GM18870 (cell line): Measurements from ENCODE around the gene MFAP2.
"Not testable (repeated sequence)": the region's sequence is repeated elsewhere in the genome, so short reads cannot be mapped to it uniquely, and the experiment has no call there.

Experiments
- ATAC-seq: cut with Tn5 transposase; IDR thresholded peaks from one replicate; pipeline ENCODE4 v1.9.1; 2021; ENCODE audit warnings: moderate library complexity; ENCODE audit not compliant: unreplicated experiment

Gene MFAP2

GRCh38 chr1:16965486-16966067 is 14.8 kb downstream of the MFAP2 start:
- ATAC-seq, result no peak

- ATAC-seq, result not testable (repeated sequence)
Observed at GRCh38 chr1:16964169-16964568, 16.3 kb downstream of the MFAP2 start.

DNA sequence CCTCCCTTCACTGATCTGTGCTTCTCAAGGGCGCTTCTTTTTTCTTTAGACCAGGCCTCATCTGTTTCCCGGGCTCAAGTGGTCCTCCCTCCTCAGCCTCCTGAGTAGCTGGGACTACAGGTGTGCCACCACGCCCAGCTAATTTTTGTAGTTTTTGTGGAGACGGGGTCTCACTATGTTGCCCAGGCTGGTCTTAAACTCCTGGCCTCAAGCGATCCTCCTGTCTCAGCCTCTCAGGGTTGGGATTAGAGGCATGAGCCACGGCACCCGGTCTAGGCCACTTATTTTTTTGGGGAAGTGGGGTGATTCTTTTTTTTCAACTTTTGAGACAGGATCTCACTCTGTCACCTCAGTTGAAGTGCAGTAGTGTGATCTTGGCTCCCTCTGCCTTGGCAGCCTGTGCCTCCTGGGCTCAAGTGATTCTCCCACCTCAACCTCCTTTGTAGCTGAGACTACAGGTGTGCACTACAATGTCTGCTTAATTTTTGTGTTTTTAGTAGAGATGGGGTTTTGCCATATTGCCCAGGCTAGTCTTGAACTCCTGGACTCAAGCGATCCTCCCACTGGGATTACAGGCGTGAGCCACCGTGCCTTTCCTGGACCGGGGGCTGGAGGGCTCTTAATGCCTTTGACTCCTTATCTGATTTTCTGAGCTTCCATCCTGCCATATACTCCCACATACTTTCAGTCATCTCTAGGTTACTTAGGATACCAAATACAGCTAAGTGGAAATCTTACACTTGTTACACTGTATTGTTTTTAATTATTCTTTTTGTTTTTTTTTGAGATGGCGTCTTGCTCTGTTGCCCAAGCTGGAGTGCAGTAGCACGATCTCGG is 18.9 kb downstream of the MFAP2 start:
- no peak for ATAC-seq

GRCh38 chr1:16960560-16961296 is 19.7 kb downstream of the MFAP2 start:
- no peak for ATAC-seq

DNA sequence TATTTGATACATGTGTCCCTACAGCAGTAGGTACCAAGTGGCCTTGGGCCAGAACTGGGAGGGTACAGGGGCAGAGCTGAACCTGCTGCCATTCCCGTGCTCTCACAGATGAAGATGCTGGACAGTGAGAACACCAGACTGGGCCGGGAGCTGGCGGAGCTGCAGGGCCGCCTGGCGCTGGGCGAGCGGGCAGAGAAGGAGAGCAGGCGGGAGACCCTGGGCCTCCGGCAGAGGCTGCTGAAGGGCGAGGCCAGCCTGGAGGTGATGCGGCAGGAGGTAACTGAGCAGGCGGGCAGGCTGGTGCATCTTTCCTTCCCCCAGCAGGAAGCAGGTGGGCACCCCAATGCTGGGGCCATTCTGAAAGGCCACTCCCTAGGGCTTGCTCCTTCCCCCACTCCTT is 21.9 kb downstream of the MFAP2 start:
- ATAC-seq, result no peak

GRCh38 chr1:16957731-16958130 is 22.7 kb downstream of the MFAP2 start:
- ATAC-seq, result no peak

GRCh38 chr1:16956775-16957174 is 23.6 kb downstream of the MFAP2 start:
- ATAC-seq, result no peak

DNA sequence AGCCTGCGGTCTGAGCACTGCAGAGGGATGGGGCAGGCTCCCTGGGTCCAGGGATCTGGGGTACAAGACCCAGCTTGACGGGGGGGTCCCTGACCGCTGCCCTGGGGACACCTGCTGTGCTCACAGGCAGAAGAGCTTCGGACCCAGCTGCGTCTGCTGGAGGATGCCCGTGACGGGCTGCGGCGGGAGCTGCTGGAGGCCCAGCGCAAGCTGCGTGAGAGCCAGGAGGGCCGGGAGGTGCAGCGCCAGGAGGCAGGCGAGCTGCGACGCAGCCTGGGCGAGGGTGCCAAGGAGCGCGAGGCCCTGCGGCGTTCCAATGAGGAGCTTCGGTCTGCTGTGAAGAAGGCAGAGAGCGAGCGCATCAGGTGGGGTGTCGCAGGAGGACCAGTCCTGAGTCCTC is 25.2 kb downstream of the MFAP2 start:
- no peak for ATAC-seq

GRCh38 chr1:16954579-16954978 is 25.8 kb downstream of the MFAP2 start:
- ATAC-seq, result no peak

- ATAC-seq, result not testable (repeated sequence)
Observed at GRCh38 chr1:16952376-16952775, 28.0 kb downstream of the MFAP2 start.

- not testable (repeated sequence) for ATAC-seq
Observed at GRCh38 chr1:16949026-16949425, 31.4 kb downstream of the MFAP2 start.

DNA sequence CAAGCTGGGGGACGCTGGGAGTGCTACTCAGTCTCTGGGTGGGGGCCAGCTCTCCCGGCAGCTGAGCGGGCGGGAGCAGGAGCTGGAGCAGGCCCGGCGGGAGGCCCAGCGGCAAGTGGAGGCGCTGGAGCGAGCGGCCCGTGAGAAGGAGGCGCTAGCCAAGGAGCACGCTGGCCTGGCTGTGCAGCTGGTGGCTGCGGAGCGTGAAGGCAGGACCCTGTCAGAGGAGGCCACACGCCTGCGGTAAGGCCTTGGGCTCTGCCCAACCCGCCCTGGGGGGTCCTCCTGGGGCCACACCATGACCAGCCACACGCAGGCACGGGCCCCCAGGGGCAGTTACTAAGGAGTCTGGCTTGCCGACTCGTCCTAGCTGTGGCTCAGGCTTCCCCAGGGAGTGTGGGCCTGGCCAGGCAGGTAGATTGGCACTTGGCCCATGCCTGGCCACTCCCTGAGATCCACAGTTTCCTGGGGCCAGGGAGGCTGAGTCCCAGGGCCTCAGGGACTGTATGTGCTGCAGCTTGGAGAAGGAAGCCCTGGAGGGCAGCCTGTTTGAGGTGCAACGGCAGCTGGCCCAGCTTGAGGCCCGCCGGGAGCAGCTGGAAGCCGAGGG is 32.0 kb downstream of the MFAP2 start:
- not testable (repeated sequence) for ATAC-seq

DNA sequence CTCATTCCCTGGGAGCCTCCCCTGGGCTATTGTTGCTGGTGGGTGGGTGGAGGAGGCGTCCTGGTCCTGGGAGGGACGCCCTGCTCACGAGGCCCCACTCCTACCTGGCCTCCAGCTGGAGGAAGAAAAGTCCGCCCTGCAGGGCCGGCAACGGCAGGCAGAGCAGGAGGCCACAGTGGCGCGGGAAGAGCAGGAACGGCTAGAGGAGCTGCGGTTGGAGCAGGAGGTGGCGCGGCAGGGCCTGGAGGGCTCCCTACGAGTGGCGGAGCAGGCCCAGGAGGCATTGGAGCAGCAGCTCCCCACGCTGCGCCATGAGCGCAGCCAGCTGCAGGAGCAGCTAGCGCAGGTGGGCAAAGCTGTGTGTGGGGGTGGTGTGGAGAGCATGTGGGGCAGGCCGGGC is 33.8 kb downstream of the MFAP2 start:
- ATAC-seq, result no peak

- ATAC-seq, result not testable (repeated sequence)
Observed at GRCh38 chr1:16946185-16946584, 34.2 kb downstream of the MFAP2 start.

DNA sequence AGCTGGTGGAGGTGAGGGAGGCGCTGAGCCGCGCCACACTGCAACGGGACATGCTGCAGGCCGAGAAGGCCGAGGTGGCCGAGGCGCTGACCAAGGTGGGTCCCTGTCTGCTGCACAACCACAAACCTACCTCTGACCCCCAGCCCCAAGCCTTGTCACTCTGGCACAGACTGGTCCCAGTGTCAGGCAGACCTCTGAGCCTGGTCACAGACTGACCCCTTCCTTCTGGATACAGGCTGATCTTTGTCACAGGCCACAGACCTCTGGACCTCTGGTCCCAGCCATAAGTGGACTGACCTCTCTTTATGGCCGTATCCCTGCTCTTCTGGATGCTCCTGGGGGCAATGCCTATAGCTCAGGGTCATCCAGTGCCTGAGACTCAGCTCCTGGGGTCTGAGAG is 34.9 kb downstream of the MFAP2 start:
- not testable (repeated sequence) for ATAC-seq

DNA sequence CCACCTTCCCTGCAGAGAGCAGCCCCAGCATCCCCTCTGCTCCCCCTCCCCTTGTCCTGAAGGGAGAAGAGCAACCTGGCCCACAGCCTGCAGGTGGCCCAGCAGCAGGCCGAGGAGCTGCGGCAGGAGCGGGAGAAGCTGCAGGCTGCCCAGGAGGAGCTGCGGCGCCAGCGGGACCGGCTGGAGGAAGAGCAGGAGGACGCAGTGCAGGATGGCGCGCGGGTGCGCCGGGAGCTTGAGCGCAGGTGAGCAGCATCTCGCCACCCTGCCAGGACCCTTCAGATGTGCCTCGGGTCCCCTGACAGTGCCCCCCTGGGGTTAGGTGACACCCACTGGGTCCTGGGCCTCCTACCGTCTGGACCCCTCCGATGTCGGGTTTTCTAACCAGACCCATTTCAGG is 36.4 kb downstream of the MFAP2 start:
- ATAC-seq, result no peak

GRCh38 chr1:16939386-16940180 is 40.8 kb downstream of the MFAP2 start:
- not testable (repeated sequence) for ATAC-seq

DNA sequence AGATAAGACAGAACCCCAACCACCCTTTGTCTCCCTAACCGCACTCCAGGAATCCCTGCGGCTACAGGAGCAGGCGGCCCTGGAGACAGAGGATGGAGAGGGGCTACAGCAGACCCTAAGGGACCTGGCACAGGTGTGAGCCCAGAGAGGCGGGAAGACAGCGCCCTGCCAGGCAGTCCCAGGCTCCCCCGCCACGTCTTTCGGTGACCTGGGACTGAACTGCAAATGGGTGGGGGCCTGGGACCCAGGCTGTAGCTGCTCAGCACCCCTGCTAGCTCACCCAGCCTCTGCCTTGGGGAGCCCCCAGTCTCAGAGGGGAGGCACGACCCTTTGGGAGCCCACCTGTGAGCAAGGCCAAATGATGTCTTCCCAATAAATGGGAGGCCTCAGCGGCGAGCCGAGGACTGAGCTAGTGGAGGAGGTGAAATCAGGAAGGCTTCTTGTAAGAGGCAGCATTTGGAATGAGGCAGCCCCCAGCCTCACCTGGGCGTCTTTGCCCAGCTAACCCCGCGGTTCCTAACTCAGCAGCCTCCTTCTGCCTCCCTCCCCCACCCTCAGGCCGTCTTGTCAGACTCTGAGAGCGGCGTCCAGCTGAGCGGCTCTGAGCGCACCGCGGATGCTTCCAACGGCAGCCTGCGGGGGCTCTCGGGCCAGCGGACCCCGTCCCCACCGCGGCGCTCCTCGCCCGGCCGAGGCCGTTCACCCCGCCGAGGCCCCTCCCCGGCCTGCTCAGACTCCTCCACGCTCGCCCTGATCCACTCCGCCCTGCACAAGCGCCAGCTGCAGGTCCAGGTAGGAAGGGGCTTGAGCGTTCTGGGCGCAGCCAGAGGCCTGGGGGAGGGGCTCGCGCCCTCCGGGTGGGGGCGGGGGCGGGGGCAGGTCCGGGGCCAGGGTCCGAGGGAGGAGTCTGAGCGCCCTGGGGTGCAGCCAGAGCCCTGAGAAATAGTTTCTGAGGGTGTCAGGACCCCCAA is 41.8 kb downstream of the MFAP2 start:
- ATAC-seq, result no peak

DNA sequence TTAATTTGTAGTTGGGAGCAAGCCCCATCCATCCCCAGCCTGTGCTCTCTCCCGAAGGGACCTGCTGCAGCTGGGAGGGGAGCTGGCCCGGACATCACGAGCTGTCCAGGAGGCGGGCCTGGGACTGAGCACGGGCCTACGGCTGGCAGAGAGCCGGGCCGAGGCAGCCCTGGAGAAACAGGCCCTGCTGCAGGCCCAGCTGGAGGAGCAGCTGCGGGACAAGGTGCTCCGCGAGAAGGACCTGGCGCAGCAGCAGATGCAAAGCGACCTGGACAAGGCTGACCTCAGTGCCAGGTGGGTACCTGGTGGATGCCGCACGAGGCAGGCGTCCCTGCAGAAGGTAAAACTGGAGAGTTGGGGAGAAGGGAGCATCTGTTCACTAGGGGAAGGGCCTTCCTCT is 43.8 kb downstream of the MFAP2 start:
- ATAC-seq, result not testable (repeated sequence)
